Lung (tissue), 12 donors: Measurements from ENCODE around the gene LDB2. TPM values are rescaled to one million over a fixed set of nuclear protein-coding genes. Genes with fewer than 3 reads are reported as not detected.

Experiments used
- ATAC-seq: fragments of 200-7000 bp; cut with Tn5 transposase; one replicate; pipeline ENCODE4 v1.9.1; 2020; ENCODE audit warnings: moderate number of reproducible peaks; ENCODE audit not compliant: insufficient read depth, low FRiP score
- DNase-seq, 3 donors: peaks; one replicate each; pipeline ENCODE4 v3.0.0-alpha.2; 2013 to 2017
- H3K27ac ChIP-seq, 2 donors: one replicate each; pipeline ENCODE4 v1.5.1; 2013; ENCODE audit warnings: mild to moderate bottlenecking in 2 of 2, moderate library complexity in 2 of 2, control low read depth in 1 of 2, inconsistent platforms in 1 of 2, low read depth in 1 of 2, low read length in 1 of 2
- H3K27me3 ChIP-seq, 3 donors: one replicate each; pipeline ENCODE4 v1.5.1; 2013; ENCODE audit warnings: low read length in 2 of 3; ENCODE audit not compliant: control insufficient read depth in 3 of 3, insufficient read depth in 3 of 3
- H3K36me3 ChIP-seq, 4 donors: one replicate each; pipeline ENCODE4 v1.5.1; 2013; ENCODE audit warnings: low read length in 4 of 4, mild to moderate bottlenecking in 1 of 4, moderate library complexity in 1 of 4; ENCODE audit not compliant: control insufficient read depth in 4 of 4, insufficient read depth in 4 of 4
- H3K4me1 ChIP-seq, 5 donors: one replicate each; pipeline ENCODE4 v1.5.1; 2013; ENCODE audit warnings: low read length in 5 of 5, mild to moderate bottlenecking in 2 of 5, moderate library complexity in 1 of 5; ENCODE audit not compliant: control insufficient read depth in 5 of 5, insufficient read depth in 5 of 5
- H3K4me3 ChIP-seq: one replicate; pipeline ENCODE4 v1.5.1; 2013; ENCODE audit warnings: mild to moderate bottlenecking, control low read depth, moderate library complexity
- H3K9ac ChIP-seq, 2 donors: one replicate each; pipeline ENCODE4 v1.5.1; 2013; ENCODE audit warnings: low read length in 2 of 2, control low read depth in 1 of 2; ENCODE audit not compliant: insufficient read depth in 1 of 2
- H3K9me3 ChIP-seq, 4 donors: one replicate each; pipeline ENCODE4 v1.5.1; 2013; ENCODE audit warnings: low read length in 3 of 4, mild to moderate bottlenecking in 1 of 4, moderate library complexity in 1 of 4; ENCODE audit not compliant: control insufficient read depth in 4 of 4, insufficient read depth in 3 of 4
- CTCF ChIP-seq: IDR thresholded peaks from 2 replicates; pipeline ENCODE4 v1.5.1; 2012; ENCODE audit warnings: mild to moderate bottlenecking; ENCODE audit errors: control extremely low read depth, extremely low read depth
- WGBS, 2 donors: extraction: QIAGEN DNeasy Blood & Tissue Kit; methylation state at CpG; one replicate each; pipeline ENCODE4 v1.1.7; 2013; 5-methylcytosine and 5-hydroxymethylcytosine counted together
- polyA plus RNA-seq, 2 donors: library from polyadenylated mRNA; stranded (reverse); fragments of 200-250 nt; gene quantifications; one replicate each; pipeline ENCODE4 v1.2.1, GENCODE V29; 2013
- total RNA-seq, 2 donors: library from RNA; depleted of rRNA in 1 of 2; stranded (reverse); fragments of >200 nt in 1 of 2; gene quantifications; one replicate each; pipeline ENCODE4 v1.2.1, GENCODE V29; 2014 to 2021
- donor health status: control.
- donor health status: control.
- donor health status: Bipolar disorder and iron deficiency.
- donor health status: healthy.
- donor health status: DM: yes; HTN: yes; CAD: no.

LDB2 gene
- total and polyA plus RNA-seq, 4 donors = 18.1 to 147 (median 46.1) TPM

GRCh38 chr4:16694173-16694883 lies 204.1 kb downstream of the LDB2 start:
- DNase-seq (peak; percentile 58 to 88 (median 84)), ATAC-seq (no peak)
- no peak overlapping the region for H3K27ac ChIP-seq
- H3K27me3 ChIP-seq = no peaks in the 10 kb centered on the region
- TF ChIP-seq CTCF = no peak
- peaks cover 2 to 34% (median 8%) of the 10 kb centered on the region in 5 donors for H3K4me1 ChIP-seq
- H3K9me3 ChIP-seq = no peaks in the 10 kb centered on the region
- no peak overlapping the region for H3K4me3 ChIP-seq
- 72 to 77% methylated on average over 13 of the region's 13 CpGs for WGBS, 2 donors
- no peaks in the 10 kb centered on the region for H3K36me3 ChIP-seq
- H3K9ac ChIP-seq = no peak overlapping the region

GRCh38 chr4:16693641-16694040 lies 204.8 kb downstream of the LDB2 start:
- Histone ChIP-seq H3K9me3 (no peaks in the 10 kb centered on the region), H3K36me3 (no peaks in the 10 kb centered on the region), H3K4me1 (peaks cover 2 to 34% (median 8%) of the 10 kb centered on the region in 5 donors), H3K27me3 (no peaks in the 10 kb centered on the region), H3K4me3 (no peak overlapping the region), H3K9ac (no peak overlapping the region), H3K27ac (no peak overlapping the region)
- ATAC-seq (no peak), DNase-seq (no peak)
- 82 to 86% methylated on average over 3 of the region's 3 CpGs for WGBS, 2 donors
- no peak for TF ChIP-seq CTCF

GRCh38 chr4:16692961-16693506 lies 205.4 kb downstream of the LDB2 start:
- no peaks in the 10 kb centered on the region for H3K27me3 ChIP-seq
- no peak overlapping the region for H3K27ac ChIP-seq
- peaks cover 2 to 34% (median 8%) of the 10 kb centered on the region in 5 donors for H3K4me1 ChIP-seq
- WGBS, 2 donors = 87 to 92% methylated on average over 9 of the region's 9 CpGs
- no peak for TF ChIP-seq CTCF
- H3K9me3 ChIP-seq = no peaks in the 10 kb centered on the region
- no peak overlapping the region for H3K9ac ChIP-seq
- H3K36me3 ChIP-seq = no peaks in the 10 kb centered on the region
- DNase-seq (no peak), ATAC-seq (no peak)
- H3K4me3 ChIP-seq = no peak overlapping the region
